HepG2 (cell line): ENCODE data around the gene MIF4GD. TPM values are rescaled to one million over a fixed set of nuclear protein-coding genes. Genes with fewer than 3 reads are reported as not detected.

Experiments
- CEBPG ChIP-seq: IDR thresholded peaks from 2 replicates; pipeline ENCODE4 v1.6.1; 2016
- CREB3 ChIP-seq: sonication (generic); formaldehyde crosslinking; IDR thresholded peaks from 2 replicates; pipeline ENCODE4 v1.5.0; 2020; ENCODE audit warnings: missing genetic modification reagents
- E2F1 ChIP-seq: sonication (generic); formaldehyde crosslinking; IDR thresholded peaks from 2 replicates; pipeline ENCODE4 v1.5.0; 2020; ENCODE audit warnings: missing genetic modification reagents
- MLXIP ChIP-seq: sonication (generic); formaldehyde crosslinking; IDR thresholded peaks from 2 replicates; pipeline ENCODE4 v1.9.0; 2021; ENCODE audit warnings: missing genetic modification reagents, borderline replicate concordance
- NONO ChIP-seq, 2 experiments: fragments of 450-650 bp in 1 of 2; sonication (generic) in 1 of 2; formaldehyde crosslinking in 1 of 2; IDR thresholded peaks in 1 of 2; conservative IDR thresholded peaks in 1 of 2; 2 replicates each; pipeline versions ENCODE4 v1.6.1 to v1.8.0; 2017 to 2022; ENCODE audit warnings: mild to moderate bottlenecking in 1 of 2, missing genetic modification reagents in 1 of 2, moderate library complexity in 1 of 2
- RCOR2 ChIP-seq: IDR thresholded peaks from 2 replicates; pipeline ENCODE4 v1.6.1; 2016; ENCODE audit warnings: missing biosample characterization, missing genetic modification reagents
- SRSF4 ChIP-seq: fragments of 200-400 bp; formaldehyde crosslinking; IDR thresholded peaks from one replicate; pipeline ENCODE4 v1.6.1; 2018; ENCODE audit warnings: mild to moderate bottlenecking, low read depth, low read length, moderate library complexity; ENCODE audit not compliant: poor library complexity, severe bottlenecking
- SRSF9 ChIP-seq: fragments of 200-400 bp; formaldehyde crosslinking; IDR thresholded peaks from 2 replicates; pipeline ENCODE4 v1.6.1; 2018; ENCODE audit warnings: borderline replicate concordance, mild to moderate bottlenecking, low read depth, low read length; ENCODE audit not compliant: insufficient read depth, poor library complexity, severe bottlenecking
- TCF12 ChIP-seq, 2 experiments: fragments of 450-650 bp in 1 of 2; sonication (generic) in 1 of 2; formaldehyde crosslinking in 1 of 2; IDR thresholded peaks; 2 replicates each; pipeline versions ENCODE4 v1.6.1 to v1.8.0; 2017 to 2022; ENCODE audit warnings: antibody characterized with exemption in 1 of 2, mild to moderate bottlenecking in 1 of 2, missing genetic modification reagents in 1 of 2, moderate library complexity in 1 of 2
- TIGD3 ChIP-seq: sonication (generic); formaldehyde crosslinking; IDR thresholded peaks from 2 replicates; pipeline ENCODE4 v1.5.1; 2020; ENCODE audit warnings: mild to moderate bottlenecking, missing genetic modification reagents, borderline replicate concordance
- ZIK1 ChIP-seq: sonication (generic); formaldehyde crosslinking; IDR thresholded peaks from 2 replicates; pipeline ENCODE4 v1.5.0; 2020; ENCODE audit warnings: mild to moderate bottlenecking, low read depth, missing genetic modification reagents, borderline replicate concordance
- ZNF253 ChIP-seq: sonication (generic); formaldehyde crosslinking; IDR thresholded peaks from 2 replicates; pipeline ENCODE4 v1.8.0; 2022; ENCODE audit warnings: mild to moderate bottlenecking, missing genetic modification reagents, borderline replicate concordance
- ZNF329 ChIP-seq: sonication (generic); formaldehyde crosslinking; IDR thresholded peaks from 2 replicates; pipeline ENCODE4 v1.9.0; 2021; ENCODE audit warnings: low read depth, mild to moderate bottlenecking, missing genetic modification reagents
- ZNF639 ChIP-seq: conservative IDR thresholded peaks from 2 replicates; pipeline ENCODE4 v1.6.1; 2018; ENCODE audit warnings: missing genetic modification reagents
- ZNF713 ChIP-seq: sonication (generic); formaldehyde crosslinking; IDR thresholded peaks from 2 replicates; pipeline ENCODE4 v1.4.0; 2020; ENCODE audit warnings: mild to moderate bottlenecking, missing genetic modification reagents
- ZUFSP ChIP-seq: sonication (generic); formaldehyde crosslinking; IDR thresholded peaks from 2 replicates; pipeline ENCODE4 v1.9.0; 2021; ENCODE audit warnings: missing genetic modification reagents, mild to moderate bottlenecking, borderline replicate concordance
- polyA plus RNA-seq, 8 experiments: library from polyadenylated mRNA; depleted of rRNA in 3 of 8; stranded (reverse) in 7 of 8; unstranded in 1 of 8; fragments of >200 nt; fragmentation: Illumina TruSeq in 4 of 8; extraction: Trizol in 4 of 8; gene quantifications; 2 replicates each; pipeline versions ENCODE4 v1.2.1 to v1.2.3, GENCODE V29; 2011 to 2016; ENCODE audit warnings: low read depth in 4 of 8, missing spikeins in 1 of 8, mixed read lengths in 1 of 8; ENCODE audit not compliant: insufficient read depth in 1 of 8
- total RNA-seq, 5 experiments: library from RNA; depleted of rRNA; stranded (reverse); fragments of >200 nt; fragmentation: Illumina TruSeq; extraction: Trizol; gene quantifications; 2 replicates each; pipeline ENCODE4 v1.2.3, GENCODE V29; 2016; ENCODE audit warnings: low read depth in 1 of 5

Gene MIF4GD
- total and polyA plus RNA-seq, 2 of the 13 experiments (the other 11 are each of a cell fraction or from before 2014, with no cell fraction given) = 14.0 to 28.0 TPM

- TF ChIP-seq SRSF4 (no peak), ZIK1 (peak; percentile 89), ZNF253 (CRISPR knock-in tag) (peak; percentile 77; the same call in 1 of the 2 replicates), CEBPG (peak; percentile 71), RCOR2 (CRISPR knock-in tag) (peak; percentile 80), ZNF639 (CRISPR knock-in tag) (0 out of 2 replicates have a peak, but pooled peaks have one; percentile 22), TCF12 (IDR thresholded peaks at IDR 0.05) (no peak), TCF12 (CRISPR knock-in tag; IDR thresholded peaks at IDR 0.05) (0 out of 2 replicates have a peak, but pooled peaks have one; percentile 59), SRSF9 (no peak), ZNF329 (CRISPR knock-in tag) (no peak), CREB3 (CRISPR knock-in tag) (0 out of 2 replicates have a peak, but pooled peaks have one; percentile 14), NONO (IDR thresholded peaks at IDR 0.05) (no peak), NONO (CRISPR knock-in tag; conservative IDR thresholded peaks at IDR 0.05) (peak; percentile 92), TIGD3 (CRISPR knock-in tag) (no peak), MLXIP (CRISPR knock-in tag) (no peak), ZUFSP (no peak), ZNF713 (no peak), E2F1 (CRISPR knock-in tag) (no peak)
Observed at GRCh38 chr17:75308732-75309629, 38.0 kb upstream of the MIF4GD start (continued).
